Smooth muscle cell of the brain vasculature (primary cell): ENCODE results near the gene SEC14L2.

Experiments
- DNase-seq: peaks from one replicate; pipeline ENCODE4 v3.0.0-alpha.2; 2012; ENCODE audit warnings: low read depth, low spot score

The SEC14L2 gene

GRCh38 chr22:30404307-30404706, 7.5 kb downstream of the SEC14L2 start:
- no peak for DNase-seq

- DNase-seq, result no peak
Observed at GRCh38 chr22:30405731-30406130, 8.9 kb downstream of the SEC14L2 start.

DNA sequence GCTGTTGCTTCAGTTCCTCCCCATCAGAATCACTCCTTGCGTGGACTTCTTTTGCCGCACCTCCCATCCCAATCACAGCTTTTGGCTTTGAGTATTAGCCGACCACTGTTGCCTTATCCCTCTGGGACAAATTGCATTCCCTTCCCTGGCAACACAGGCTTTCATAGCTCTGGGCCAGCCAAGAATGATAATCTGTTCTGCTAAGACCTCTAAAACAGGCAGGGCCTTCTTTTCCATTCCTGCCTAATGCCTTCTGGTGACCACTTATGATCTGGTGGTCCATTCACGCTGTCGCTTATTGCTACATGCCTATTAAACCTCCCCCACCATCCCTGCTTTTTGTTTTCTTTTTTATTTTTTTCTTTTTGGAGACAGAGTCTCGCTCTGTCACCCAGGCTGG, 9.6 kb downstream of the SEC14L2 start:
- no peak for DNase-seq

- no peak for DNase-seq
Observed at GRCh38 chr22:30408388-30409102, 11.7 kb downstream of the SEC14L2 start.

GRCh38 chr22:30411780-30412179, 15.0 kb downstream of the SEC14L2 start:
- no peak for DNase-seq

DNA sequence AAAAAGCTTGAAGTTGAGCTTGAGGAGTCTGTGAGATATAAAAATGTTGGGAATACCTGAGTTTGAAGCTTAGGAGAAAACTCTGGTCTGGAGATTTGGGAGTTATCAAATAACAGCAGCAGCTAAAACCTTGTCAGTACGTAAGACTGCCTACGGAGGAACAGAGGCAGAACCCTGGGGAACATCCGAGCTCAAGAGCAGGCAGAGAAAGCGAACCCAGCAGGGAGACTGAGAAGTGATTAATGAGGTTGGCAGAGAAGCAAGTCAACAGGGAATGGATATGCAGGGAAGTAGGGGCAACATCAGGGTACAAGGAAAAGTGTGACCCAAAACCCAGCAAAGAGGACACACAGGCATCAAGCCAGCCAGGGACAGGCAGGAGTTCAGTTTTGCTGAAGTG, 16.2 kb downstream of the SEC14L2 start:
- no peak for DNase-seq

- DNase-seq, result no peak
Observed at GRCh38 chr22:30413745-30414524, 17.1 kb downstream of the SEC14L2 start.

DNA sequence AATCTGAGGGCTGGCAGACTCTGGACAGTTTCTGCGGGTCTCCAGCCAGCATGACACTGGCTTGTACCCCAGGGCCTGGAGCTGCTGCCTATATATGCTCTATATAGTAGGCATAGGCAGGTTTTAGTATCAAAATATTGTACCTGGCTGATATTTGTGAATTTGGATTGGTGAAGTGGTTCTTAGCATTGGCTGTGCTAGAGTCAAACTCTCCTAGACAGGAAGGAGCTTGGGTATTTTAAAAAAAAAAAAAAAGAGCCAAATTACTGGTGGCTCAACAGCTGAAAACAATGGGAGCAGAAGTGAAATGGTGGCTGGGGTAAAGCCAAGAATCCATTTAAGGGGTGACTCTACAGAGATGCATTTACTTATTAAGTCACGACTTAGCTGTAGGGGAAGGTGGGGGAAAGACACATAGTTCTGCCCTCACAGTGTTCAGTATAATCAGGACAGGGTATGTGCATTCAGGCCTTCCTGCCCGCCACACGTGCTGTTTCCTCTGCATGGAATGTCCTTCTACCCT, 17.8 kb downstream of the SEC14L2 start:
- no peak for DNase-seq

- DNase-seq, result no peak
Observed at GRCh38 chr22:30416403-30416802, 19.6 kb downstream of the SEC14L2 start.

DNA sequence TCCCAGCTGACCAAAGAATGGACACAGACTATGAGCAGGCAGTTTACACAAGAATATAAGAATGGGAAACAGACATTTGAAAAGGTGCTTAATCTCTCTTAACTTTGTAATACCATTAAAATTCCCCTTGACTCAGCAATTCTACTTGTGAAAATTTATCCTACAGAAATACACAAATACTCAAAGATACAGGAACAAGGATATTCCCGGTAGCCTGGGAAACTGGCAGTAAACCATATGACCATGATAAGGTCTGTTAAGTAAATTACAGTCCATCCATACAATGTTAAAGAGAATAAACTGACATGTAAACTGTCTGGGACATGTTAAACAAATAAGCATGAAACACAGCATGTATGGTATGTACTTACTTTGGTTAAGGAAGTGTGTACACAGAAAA, 20.0 kb downstream of the SEC14L2 start:
- no peak for DNase-seq

DNA sequence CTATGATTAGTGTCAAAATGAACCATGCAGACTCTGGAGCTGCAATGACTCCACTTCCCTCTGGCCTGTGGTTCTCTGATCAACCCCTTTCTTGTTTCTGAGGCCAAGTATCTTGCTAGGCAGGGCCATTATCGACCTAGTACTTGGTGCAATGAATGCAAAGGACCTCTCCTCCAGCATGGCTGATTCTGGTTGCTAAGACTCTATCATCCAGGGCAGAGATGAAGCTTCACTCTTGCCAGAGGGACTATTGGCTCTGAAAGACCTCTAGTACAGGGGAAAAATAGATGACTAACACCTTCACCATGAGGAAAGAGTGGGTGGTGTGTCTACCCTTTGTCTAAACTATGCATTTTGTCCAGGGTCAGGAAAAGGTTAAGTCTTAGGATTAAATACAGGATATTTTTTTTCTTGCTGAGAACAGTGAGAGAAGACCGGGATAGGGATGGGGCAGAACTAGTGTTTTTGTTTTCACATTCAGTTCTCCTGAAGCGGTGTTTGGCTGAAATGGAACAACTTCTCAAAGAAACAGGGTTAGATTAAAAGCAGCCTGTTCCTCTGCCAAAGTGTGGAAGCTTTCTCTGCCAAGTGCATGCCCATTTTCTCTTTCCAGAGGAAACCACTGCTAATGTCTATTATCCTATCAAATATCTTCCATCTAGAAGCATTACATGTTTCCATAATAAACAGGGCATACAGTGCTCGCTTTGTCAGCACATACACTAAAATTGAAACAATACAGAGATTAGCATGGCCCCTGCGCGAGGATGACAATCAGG, 23.7 kb downstream of the SEC14L2 start:
- no peak for DNase-seq

GRCh38 chr22:30421695-30422480, 25.1 kb downstream of the SEC14L2 start:
- no peak for DNase-seq

DNA sequence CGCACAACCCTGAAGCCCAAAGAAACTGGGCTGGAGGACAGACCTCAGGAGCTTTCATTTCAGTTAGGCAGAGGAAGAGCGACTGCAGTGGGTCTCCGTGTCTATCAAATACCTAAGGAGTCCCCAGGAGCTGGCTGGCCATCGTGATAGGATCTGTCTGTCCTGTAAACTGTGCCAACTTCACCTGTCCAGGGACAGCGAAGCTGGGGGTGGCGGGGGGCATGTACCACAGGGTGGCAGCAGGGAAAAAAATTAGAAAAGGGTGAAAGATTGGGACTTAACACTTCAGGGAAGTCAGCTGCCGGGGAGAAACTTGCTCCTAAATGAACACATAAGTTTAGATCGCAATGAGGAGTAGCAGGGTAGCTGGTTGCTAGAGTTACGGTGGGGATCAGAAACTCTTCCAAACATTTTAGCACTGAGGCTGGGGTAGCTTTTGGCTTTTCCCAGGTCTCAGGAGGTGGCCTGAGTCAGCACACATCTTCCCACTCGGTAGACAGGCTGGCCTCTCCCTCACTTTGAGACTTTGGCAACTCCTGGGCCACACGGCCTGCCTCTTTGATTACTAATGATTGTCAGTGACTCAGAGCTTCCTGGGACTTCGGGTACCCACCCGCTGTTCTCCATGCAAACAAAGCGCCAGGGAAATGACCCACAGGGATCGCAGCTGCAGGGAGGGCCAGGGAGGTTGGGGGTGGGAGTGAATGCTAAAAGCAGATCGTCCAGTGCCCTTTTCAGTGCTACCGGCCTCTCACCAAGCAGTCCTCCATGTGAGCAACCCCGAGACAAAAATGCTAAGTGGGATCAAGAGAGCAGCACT, 25.9 kb downstream of the SEC14L2 start:
- peak; percentile 76 for DNase-seq

DNA sequence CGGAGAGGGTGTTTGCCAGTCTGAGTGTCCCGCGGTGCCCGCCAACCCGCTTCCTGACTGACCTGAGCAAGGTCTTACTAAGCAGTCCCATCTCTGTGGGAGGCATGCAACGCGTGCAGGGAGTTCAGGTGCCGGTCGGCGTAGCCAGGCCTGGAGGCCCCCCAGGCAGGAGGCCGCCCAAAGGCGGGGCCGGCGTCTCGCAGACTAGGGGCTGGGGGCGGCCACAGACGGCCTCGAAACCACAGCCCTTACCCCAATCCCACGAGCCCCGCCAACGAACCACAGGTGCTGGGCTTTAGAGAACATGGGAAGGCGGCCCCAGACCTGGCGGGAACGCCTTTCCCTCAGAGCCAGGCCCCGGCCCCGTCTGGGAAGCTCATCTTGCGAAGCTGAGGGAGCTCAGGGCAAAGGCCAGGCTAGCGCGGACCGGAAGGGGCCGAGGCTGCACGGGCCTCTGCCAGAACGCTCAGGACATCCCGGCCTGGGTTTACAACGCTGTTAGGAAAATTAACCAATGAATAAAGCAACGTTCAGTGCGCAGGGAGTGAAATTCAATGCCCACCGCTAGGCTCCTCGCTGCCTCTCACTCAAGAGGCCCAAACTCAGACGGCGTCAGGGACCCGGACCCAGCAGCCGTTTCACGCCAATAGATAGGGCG, 26.6 kb downstream of the SEC14L2 start:
- no peak for DNase-seq

- peak; percentile 99 for DNase-seq
Observed at GRCh38 chr22:30423959-30424533, 27.2 kb downstream of the SEC14L2 start.

DNA sequence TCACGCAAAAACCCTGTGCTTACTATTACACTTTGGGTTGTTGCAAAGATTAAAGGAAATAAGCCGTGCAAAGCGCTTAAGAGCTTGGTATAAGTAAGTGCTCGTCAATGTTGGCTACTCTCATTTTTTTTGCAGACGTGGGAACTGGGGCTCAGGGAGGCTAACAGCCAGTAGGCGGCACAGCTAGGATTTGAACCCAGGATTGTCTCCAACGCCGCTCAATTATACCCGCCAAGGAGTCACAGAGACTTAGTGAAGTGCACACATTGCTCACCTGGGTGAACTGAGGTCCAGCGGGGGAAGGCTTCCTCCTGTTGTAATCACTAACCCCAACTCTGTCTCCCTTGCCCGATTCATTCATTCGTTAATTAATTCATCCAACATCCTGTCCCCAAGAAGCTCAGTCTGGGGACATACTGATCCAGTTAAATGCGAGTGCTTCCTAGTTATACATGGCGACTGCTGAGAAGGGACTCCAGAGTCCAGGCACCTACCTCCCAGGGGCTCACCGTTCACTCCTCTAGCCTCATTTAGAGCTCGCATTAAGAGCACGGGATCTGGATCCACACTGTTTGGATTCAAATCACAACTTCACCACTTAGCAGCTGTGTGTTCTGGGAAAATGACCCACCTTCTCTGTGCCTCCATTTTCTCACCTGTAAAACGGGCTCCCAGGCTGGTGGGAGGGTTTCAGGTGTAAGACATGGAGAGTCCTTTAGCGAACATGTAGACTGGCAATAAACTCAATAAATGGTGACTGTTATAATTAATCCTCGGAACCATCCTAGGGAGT, 27.9 kb downstream of the SEC14L2 start:
- DNase-seq, result no peak

DNA sequence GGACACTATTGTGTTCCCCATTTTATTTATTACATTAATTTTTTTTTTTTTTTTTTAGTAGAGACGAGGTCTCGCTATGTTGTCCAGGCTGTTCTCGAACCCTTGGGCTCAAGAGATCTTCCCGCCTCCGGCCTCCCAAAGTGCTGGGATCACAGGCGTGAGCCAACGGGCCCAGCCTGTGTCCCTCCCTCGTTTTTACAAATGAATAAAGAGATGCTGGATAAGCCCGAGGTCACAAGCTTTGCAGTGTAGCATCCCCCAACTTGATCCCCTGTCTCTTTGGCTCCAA, 28.5 kb downstream of the SEC14L2 start:
- no peak for DNase-seq

DNA sequence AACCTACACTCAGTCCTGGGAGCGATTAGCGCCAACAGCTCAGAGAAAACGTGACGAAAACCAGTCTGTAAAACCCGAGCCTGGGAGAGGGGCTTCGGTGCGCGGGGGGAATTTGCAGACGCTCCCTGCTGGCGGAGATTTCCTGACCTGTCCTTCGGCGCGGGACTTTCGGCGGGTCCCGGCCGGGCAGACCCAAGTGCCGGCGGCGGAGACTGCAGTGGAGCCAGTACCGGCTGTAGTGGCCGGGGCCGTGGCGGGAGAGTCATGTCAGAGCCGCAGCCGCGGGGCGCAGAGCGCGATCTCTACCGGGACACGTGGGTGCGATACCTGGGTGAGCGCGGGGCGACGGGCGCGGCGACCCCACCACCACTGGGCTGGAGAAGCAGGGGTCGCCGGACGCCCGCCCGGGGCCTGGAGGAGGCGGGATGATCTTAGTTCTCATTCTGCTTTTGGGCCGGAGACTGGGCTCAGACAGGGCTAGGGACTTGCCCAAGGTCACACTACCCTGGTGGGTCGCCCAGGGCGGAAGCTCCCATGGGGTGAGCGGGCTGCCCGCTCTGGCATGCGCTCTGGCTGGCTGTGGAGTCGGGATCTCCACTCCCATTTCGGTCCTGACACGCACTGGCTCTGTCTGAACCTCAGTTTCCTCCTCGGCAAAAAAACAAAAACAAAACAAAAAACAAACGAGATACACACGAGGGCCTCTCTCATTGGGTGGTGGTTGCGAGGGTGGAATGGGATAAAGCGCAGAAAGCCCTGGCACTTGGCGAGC, 29.0 kb downstream of the SEC14L2 start, which contains the start of gene MTFP1:
MTFP1 (plus strand) TSS at position 153 of the 772 bp plus-strand sequence; CDS start at position 265, 112 bp downstream.
- no peak for DNase-seq
